GM21717 (cell line): ENCODE measurements around the gene HLX.

Experiments used
- ATAC-seq: cut with Tn5 transposase; IDR thresholded peaks from one replicate; pipeline ENCODE4 v1.9.1; 2021; ENCODE audit warnings: mild to moderate bottlenecking, moderate library complexity; ENCODE audit not compliant: unreplicated experiment

HLX gene

DNA sequence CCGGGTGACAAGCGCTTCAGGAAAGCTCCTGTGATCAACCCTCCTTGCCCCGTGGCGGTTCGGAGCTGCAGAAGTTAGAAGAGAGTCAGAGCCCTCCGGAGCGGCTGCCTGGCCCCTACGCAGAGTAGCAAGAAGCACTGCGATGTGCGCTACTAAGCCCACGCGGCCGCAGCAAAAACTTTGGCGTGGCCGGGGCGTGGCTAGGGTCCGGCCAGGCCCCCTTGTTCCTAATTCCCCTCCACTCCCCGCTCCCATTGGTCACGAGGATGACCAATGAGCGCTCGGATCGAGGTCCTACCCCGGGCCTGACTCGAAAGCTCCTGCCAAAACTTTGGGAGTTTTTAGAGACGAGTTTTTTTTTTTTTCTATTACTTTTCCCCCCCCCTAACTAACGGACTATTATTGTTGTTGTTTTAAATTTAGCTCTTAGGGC is at the start of gene HLX:
Gene HLX (plus strand): TSS at position 368 of the 433 bp plus-strand sequence. CDS start 415 bp downstream, outside the sequence.
- peak; percentile 61 for ATAC-seq

DNA sequence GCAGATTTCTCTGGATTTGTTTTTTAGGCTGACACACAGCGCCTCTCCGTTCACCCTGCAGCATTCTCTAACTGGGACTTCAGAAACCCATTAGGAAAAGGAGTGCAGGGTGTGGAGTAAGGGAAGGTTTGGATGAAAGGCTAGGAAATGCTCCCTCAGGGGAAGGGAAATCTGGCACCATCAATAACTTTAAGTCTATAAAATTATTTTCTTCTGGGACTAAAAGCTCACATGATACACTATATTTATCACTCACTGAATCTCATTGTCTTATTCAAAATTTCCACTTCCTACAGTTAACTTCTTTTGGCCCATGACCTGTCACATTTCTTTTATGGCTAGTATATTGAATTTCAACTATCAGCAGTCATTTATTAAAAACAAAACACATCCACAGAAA is 45.8 kb upstream of the HLX start:
- ATAC-seq: no peak

DNA sequence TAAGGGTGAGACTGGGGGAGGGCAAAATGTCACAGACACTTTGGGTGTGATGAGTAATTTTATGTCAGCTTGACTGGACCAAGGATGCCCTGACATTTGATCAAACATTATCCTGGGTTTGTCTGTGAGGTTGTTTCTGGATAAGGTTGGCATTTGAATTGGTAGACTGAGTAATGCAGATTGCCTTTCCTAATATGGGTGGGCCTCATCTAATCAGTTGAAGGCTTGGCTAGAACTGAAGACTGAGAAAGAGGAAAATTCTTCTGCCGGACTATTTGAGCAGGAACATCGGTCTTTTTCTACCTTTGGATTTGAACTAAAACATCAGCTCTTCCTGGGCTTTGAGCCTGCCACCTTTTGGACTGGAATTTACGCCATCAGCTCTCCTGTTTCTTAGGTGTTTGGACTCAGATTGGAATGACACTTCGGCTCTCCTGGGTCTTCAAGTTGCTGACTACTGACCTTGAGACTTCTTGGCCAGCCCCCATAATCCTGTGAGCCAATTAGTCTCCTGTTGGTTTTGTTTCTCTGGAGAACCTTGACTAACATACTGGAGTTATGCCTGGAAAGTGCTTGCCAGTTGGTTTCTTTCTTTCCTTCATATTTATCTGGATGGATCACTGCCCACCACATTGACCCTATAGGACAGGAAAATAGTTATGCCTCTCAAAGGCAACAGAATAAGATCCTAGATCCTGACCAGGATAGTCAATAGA is 44.9 kb upstream of the HLX start:
- ATAC-seq: no peak

DNA sequence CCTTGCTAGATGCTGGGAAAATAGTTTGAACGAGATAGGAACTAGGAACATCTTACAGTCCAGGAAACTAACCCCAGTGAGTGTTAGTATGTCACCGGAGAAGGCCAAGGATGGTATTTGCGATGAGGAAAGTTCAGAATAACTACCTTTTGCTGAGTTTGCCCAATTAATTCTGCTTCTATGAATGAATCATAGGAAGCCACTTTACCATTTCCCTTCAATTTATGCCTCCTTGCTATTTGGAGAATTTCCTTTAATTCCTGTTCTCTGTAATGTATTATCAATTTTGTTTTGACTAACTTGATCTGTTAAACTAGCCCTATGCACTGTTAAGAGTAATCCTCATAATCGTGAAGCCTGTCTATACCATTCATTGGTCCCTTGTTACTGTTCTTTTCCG is 40.7 kb upstream of the HLX start:
- ATAC-seq: no peak

DNA sequence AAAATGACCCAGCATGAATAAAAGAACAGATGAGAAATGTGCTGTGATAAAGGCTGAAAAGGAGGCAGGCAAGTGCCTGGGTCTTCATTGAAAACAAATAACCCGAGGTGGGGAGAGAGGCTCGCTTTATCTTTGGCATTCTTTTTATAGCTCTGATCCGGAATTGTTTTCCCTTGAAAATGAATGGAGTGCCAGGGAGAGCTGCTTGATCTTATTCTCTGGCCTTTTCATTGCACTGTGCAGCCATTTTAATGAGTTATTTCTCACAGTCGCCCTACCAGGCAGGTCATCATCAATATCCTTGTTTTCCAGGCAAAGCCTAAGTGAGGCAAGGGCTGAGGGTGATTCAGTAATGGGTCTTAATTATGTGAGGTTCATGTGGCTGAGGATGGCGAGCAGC is 39.8 kb upstream of the HLX start:
- no peak for ATAC-seq

DNA sequence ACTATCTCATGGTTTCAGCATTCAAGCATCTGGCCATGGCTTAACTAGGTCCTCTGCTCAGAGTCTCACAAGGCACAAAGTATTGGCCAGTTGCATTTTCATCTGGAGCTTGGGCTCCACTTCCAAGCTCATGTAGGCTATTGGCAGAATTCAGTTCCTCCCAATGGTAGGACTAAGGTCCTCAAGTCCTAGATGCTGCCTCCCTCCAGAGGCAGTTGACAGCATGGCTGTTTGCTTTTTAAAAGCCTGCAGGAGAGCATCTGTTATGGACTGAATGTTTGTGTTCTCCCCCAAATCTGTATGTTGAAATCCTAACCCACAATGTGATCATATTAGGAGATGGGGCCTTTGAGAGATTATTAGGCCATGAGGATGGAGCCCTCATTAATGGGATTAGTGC is 38.0 kb upstream of the HLX start:
- no peak for ATAC-seq

- no peak for ATAC-seq
These were observed 35.7 kb upstream of the HLX start for GRCh38 chr1:220843481-220844011.

- no peak for ATAC-seq
These were observed 26.8 kb upstream of the HLX start for GRCh38 chr1:220852408-220852807.

GRCh38 chr1:220872296-220872695 is 6.9 kb upstream of the HLX start:
- no peak for ATAC-seq

DNA sequence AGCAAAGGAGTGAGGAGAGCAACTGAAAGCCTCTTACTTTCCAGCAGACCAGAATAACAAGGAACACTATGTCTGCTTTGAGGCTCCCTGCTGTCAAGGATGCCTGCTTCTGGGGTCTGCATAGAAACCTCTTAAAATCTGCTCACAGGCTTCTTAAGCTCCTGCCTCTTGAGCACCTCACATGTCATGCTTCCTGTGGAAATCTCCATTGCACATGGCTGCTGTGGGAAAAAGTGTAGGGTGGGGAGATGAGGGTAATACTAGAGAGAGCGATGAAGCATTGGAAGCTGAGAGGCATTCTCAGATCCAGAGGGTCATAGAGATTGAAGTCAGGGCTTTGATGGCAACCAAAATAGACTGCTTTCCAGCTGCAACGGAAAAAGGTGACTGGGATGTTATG is 6.2 kb upstream of the HLX start:
- ATAC-seq: no peak

GRCh38 chr1:220873868-220874655 is 5.2 kb upstream of the HLX start:
- ATAC-seq: peak; percentile 32

- ATAC-seq: no peak
These were observed 4.0 kb upstream of the HLX start for GRCh38 chr1:220875260-220875659.

DNA sequence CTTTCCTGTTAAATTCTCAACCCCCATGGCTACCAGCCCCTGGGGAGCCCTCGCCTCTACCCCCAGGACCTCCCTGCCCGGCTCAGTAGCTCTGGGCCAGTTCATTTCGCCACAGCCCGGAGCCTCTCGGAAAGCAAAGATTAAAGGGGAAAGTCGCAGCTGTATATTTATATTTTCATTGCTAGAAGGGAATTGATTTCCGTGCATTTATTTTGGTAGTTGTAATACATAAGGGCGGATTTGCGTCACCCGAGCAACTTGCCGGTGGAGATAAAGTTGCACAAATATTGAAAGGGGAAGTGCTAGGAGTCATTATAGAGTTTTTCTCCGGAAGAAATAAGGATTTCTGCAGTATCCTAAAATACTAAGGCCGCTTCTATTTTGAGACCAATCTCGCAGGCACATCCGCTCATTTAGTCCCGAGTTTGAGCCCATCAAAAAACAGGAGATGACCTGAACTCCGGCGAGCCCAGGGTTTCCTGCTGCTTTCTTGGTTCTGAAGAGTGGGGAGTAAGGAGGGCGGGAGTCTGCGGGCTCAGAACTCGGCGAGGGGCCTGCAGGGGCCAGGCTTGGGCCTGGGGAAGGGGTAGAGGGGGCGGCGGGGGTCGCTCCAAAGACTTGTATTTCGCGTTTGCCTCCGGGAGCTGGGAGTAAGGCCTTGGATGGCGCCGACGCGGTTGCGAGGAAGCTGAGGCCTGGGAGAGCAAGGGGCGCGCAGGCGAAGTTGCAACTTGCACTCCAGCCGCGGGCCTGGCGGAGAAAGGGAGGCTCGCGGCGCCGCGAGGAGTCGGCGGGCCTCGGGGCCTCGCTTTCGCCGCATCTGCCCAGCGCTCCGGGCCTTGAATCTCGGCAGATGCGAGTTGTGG is 2.5 kb upstream of the HLX start:
- ATAC-seq: no peak

- no peak for ATAC-seq
These were observed 1.7 kb upstream of the HLX start for GRCh38 chr1:220877377-220878095.

DNA sequence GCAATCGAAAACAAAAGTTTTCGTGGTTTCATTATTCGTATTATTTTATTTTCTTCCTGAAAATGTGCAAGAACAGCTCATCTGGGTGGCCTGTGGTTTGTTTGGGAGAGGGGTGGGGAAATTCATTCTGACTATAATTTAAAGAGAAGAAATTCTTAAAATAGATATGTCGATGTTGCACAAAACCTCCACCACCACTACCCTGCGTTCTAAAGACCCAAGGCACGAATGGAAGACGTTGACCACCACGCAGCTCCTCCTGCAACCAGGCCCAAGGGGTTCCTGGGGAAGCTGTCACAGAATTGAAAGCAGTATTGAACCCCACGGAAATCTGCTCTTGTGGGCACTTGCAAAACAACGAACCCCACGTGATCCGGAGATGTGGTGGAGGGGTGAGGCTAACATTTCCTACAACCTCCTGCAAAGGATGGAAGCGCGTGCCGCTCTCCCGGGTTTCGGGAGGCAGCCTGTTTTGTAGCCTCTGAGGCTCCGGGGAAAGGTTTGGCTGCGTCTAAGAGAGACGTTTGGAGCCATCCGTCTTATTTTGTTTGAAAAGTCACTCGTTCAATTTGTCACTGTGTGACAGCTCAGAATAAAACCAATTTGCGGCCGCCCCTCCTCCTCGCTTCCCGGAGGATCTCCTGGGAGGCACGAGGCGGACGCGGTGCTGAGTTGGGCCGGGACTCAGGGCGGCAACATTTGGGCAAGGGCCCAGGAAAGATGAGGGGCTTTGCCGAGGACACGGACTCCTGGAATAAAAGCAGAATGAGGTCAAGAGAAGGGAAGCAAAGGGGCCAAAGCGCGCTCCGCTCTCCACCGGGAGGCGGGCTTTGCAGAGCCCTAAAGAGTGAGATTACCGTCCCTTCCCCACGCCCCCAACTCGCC is 810 bp upstream of the HLX start:
- peak; percentile 15 for ATAC-seq

- ATAC-seq: peak; percentile 42
These were observed 492 bp downstream of the HLX start for GRCh38 chr1:220879509-220880361.

GRCh38 chr1:220880362-220880670 is 1.1 kb downstream of the HLX start:
- no peak for ATAC-seq

GRCh38 chr1:220880726-220881506 is 1.7 kb downstream of the HLX start:
- no peak for ATAC-seq
